HG03442 (cell line): ENCODE results near the gene PJVK.
"Not testable (repeated sequence)": the region's sequence is repeated elsewhere in the genome, so short reads cannot be mapped to it uniquely, and the experiment has no call there.

Source experiments
- ATAC-seq: cut with Tn5 transposase; IDR thresholded peaks from one replicate; pipeline ENCODE4 v1.9.1; 2021; ENCODE audit warnings: mild to moderate bottlenecking, moderate library complexity; ENCODE audit not compliant: unreplicated experiment

PJVK gene

GRCh38 chr2:178450774-178451525, at the start of gene PJVK, which contains the start of gene PRKRA:
PJVK (plus strand) TSS chr2:178451378; CDS start chr2:178453410, 2,032 bp downstream.
PRKRA (minus strand) TSS chr2:178451175; CDS start chr2:178451030, 145 bp downstream.
- ATAC-seq, result peak; percentile 76

GRCh38 chr2:178401994-178402437, 49.2 kb upstream of the PJVK start:
- ATAC-seq, result no peak

- ATAC-seq, result peak; percentile 23
Measured at GRCh38 chr2:178403671-178404306, 47.4 kb upstream of the PJVK start.

GRCh38 chr2:178404368-178404767, 46.8 kb upstream of the PJVK start:
- ATAC-seq, result peak; percentile 100

GRCh38 chr2:178409261-178409660, 41.9 kb upstream of the PJVK start:
- no peak for ATAC-seq

- no peak for ATAC-seq
Measured at GRCh38 chr2:178412047-178412446, 39.1 kb upstream of the PJVK start.

GRCh38 chr2:178412453-178412852, 38.7 kb upstream of the PJVK start:
- ATAC-seq, result not testable (repeated sequence)

GRCh38 chr2:178413472-178414265, 37.5 kb upstream of the PJVK start:
- peak; percentile 70 for ATAC-seq

GRCh38 chr2:178414266-178415247, 36.6 kb upstream of the PJVK start:
- peak; percentile 82 for ATAC-seq

GRCh38 chr2:178415979-178416378, 35.2 kb upstream of the PJVK start:
- ATAC-seq, result no peak

- ATAC-seq, result no peak
Measured at GRCh38 chr2:178417916-178418315, 33.3 kb upstream of the PJVK start.

GRCh38 chr2:178418426-178418825, 32.8 kb upstream of the PJVK start:
- no peak for ATAC-seq

GRCh38 chr2:178419123-178419522, 32.1 kb upstream of the PJVK start:
- ATAC-seq, result no peak

GRCh38 chr2:178420463-178420999, 30.6 kb upstream of the PJVK start:
- no peak for ATAC-seq

GRCh38 chr2:178422097-178422496, 29.1 kb upstream of the PJVK start:
- no peak for ATAC-seq

- ATAC-seq, result not testable (repeated sequence)
Measured at GRCh38 chr2:178423746-178424145, 27.4 kb upstream of the PJVK start.

GRCh38 chr2:178425255-178425827, 25.8 kb upstream of the PJVK start:
- no peak for ATAC-seq

GRCh38 chr2:178426388-178426787, 24.8 kb upstream of the PJVK start:
- ATAC-seq, result no peak

GRCh38 chr2:178427458-178427857, 23.7 kb upstream of the PJVK start:
- ATAC-seq, result no peak

- no peak for ATAC-seq
Measured at GRCh38 chr2:178428396-178428806, 22.8 kb upstream of the PJVK start.
